Measurements from ENCODE around the gene GDPD3. TPM values are rescaled to one million over a fixed set of nuclear protein-coding genes. Genes with fewer than 3 reads are reported as not detected.

The GDPD3 gene
- total RNA-seq, 2 experiments from 2014 or later: 5.2 to 6.4 TPM

- Mint-ChIP-seq H3K9me3 (no peaks in the 10 kb centered on the region), H3K4me3 (no peak overlapping the region), H3K27me3 (no peaks in the 10 kb centered on the region), H3K36me3 (ENCODE audit: low read depth) (peaks cover 50% of the 10 kb centered on the region), H3K27ac (no peak overlapping the region), H3K4me1 (ENCODE audit: low read depth) (peaks cover 17% of the 10 kb centered on the region)
- peaks cover 0 to 3% of the 10 kb centered on the region in 2 experiments for H3K9me3 ChIP-seq (ENCODE audit: control insufficient read depth in 1 of 2, insufficient read depth in 1 of 2, low read length in 2 of 2)
- no peak overlapping the region for H3K27ac ChIP-seq (ENCODE audit: low read depth in 1 of 2, low read length in 2 of 2)
- intact Hi-C loops (cut with DNase I, micrococcal nuclease): no loop called here
- DNase-seq (no peak), ATAC-seq (ENCODE audit: poor library complexity) (no peak)
- POLR2A ChIA-PET: interaction anchor here (1.0 kb wide), 1 partner anchor 8 kb away, joined by 3 read pairs; no protein-coding TSS in a partner anchor
- TF ChIP-seq, protein P1, sequence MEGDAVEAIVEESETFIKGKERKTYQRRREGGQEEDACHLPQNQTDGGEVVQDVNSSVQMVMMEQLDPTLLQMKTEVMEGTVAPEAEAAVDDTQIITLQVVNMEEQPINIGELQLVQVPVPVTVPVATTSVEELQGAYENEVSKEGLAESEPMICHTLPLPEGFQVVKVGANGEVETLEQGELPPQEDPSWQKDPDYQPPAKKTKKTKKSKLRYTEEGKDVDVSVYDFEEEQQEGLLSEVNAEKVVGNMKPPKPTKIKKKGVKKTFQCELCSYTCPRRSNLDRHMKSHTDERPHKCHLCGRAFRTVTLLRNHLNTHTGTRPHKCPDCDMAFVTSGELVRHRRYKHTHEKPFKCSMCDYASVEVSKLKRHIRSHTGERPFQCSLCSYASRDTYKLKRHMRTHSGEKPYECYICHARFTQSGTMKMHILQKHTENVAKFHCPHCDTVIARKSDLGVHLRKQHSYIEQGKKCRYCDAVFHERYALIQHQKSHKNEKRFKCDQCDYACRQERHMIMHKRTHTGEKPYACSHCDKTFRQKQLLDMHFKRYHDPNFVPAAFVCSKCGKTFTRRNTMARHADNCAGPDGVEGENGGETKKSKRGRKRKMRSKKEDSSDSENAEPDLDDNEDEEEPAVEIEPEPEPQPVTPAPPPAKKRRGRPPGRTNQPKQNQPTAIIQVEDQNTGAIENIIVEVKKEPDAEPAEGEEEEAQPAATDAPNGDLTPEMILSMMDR (IDR thresholded peaks at IDR 0.05): no peak
- CTCF ChIA-PET: no interaction called here
- H3K27me3 ChIP-seq (ENCODE audit: control insufficient read depth in 1 of 2, insufficient read depth in 2 of 2, low read length in 2 of 2): no peaks in the 10 kb centered on the region
- H3K4me1 ChIP-seq (ENCODE audit: insufficient read depth, low read length): peaks cover 13% of the 10 kb centered on the region
- peaks cover 50% of the 10 kb centered on the region for H3K36me3 ChIP-seq (ENCODE audit: insufficient read depth, low read length)
- H3K4me3 ChIP-seq (ENCODE audit: low read length): no peak overlapping the region
Observed at GRCh38 chr16:30085247-30085646, 28.1 kb downstream of the GDPD3 start.

- Histone ChIP-seq H3K4me1 (ENCODE audit: insufficient read depth, low read length) (peaks cover 8% of the 10 kb centered on the region), H3K9me3 (ENCODE audit: control insufficient read depth in 1 of 2, insufficient read depth in 1 of 2, low read length in 2 of 2) (peaks cover 0 to 3% of the 10 kb centered on the region in 2 experiments), H3K36me3 (ENCODE audit: insufficient read depth, low read length) (peaks cover 51% of the 10 kb centered on the region), H3K27ac (ENCODE audit: low read depth in 1 of 2, low read length in 2 of 2) (no peak overlapping the region), H3K4me3 (ENCODE audit: low read length) (no peak overlapping the region), H3K27me3 (ENCODE audit: control insufficient read depth in 1 of 2, insufficient read depth in 2 of 2, low read length in 2 of 2) (no peaks in the 10 kb centered on the region)
- Mint-ChIP-seq H3K36me3 (ENCODE audit: low read depth) (peaks cover 48% of the 10 kb centered on the region), H3K9me3 (no peaks in the 10 kb centered on the region), H3K27ac (no peak overlapping the region), H3K4me3 (no peak overlapping the region), H3K27me3 (no peaks in the 10 kb centered on the region), H3K4me1 (ENCODE audit: low read depth) (peaks cover 12% of the 10 kb centered on the region)
- ATAC-seq (ENCODE audit: poor library complexity) (no peak), DNase-seq (no peak)
- TF ChIP-seq, protein P1 (IDR thresholded peaks at IDR 0.05): no peak
- POLR2A ChIA-PET: interaction anchor here (1.0 kb wide), 1 partner anchor 9 kb away, joined by 3 read pairs; no protein-coding TSS in a partner anchor
- CTCF ChIA-PET: no interaction called here
- intact Hi-C loops (cut with DNase I, micrococcal nuclease): no loop called here
Observed at GRCh38 chr16:30084816-30085159, 28.5 kb downstream of the GDPD3 start.

DNA sequence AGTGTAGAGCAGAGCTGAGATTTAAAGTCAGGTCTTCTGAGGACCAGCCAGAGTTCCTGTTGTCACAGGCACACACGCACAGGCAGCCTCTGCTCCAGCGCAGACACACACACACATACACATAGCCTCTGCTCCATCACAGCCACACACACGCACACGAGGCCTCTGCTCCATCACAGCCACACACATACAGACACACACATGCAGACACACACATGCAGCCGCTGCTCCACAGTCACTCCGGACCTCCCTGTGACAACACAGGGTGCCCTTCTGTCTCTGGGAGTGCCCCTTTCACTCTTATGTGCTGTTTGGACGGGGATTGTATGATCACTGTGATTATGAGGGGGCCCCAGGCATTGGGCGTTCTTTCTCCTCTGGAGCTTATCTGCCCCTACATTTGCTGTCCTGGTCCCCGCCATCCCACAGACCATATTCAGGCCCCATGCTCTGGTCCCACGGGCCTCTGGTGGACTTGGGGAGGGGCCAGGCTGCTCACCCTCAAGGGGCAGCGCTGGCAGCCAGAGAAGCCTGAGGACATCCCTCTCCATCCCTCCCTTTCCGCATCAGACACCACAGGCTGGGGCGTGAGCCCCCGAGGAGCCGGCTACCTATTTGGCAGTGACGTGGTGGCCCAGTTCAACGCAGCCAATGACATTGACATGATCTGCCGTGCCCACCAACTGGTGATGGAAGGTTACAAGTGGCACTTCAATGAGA, 29.1 kb downstream of the GDPD3 start:
- no peaks in the 10 kb centered on the region for H3K27me3 Mint-ChIP-seq
- H3K27me3 ChIP-seq (ENCODE audit: control insufficient read depth in 1 of 2, insufficient read depth in 2 of 2, low read length in 2 of 2): no peaks in the 10 kb centered on the region
- peak; percentile 14 for ATAC-seq (ENCODE audit: poor library complexity)
- H3K4me3 Mint-ChIP-seq: no peak overlapping the region
- TF ChIP-seq, protein P1 (IDR thresholded peaks at IDR 0.05): no peak
- no peak overlapping the region for H3K27ac Mint-ChIP-seq
- no peak for DNase-seq
- intact Hi-C loops (cut with DNase I, micrococcal nuclease): no loop called here
- peaks cover 53% of the 10 kb centered on the region for H3K36me3 Mint-ChIP-seq (ENCODE audit: low read depth)
- CTCF ChIA-PET: no interaction called here
- peaks cover 3% of the 10 kb centered on the region for H3K4me1 ChIP-seq (ENCODE audit: insufficient read depth, low read length)
- H3K36me3 ChIP-seq (ENCODE audit: insufficient read depth, low read length): peaks cover 56% of the 10 kb centered on the region
- H3K9me3 Mint-ChIP-seq: no peaks in the 10 kb centered on the region
- H3K4me3 ChIP-seq (ENCODE audit: low read length): no peak overlapping the region
- H3K4me1 Mint-ChIP-seq (ENCODE audit: low read depth): peaks cover 10% of the 10 kb centered on the region
- peaks cover 0 to 3% of the 10 kb centered on the region in 2 experiments for H3K9me3 ChIP-seq (ENCODE audit: control insufficient read depth in 1 of 2, insufficient read depth in 1 of 2, low read length in 2 of 2)
- POLR2A ChIA-PET: interaction anchor here (1.0 kb wide), 1 partner anchor 9 kb away, joined by 3 read pairs; no protein-coding TSS in a partner anchor
- H3K27ac ChIP-seq (ENCODE audit: low read depth in 1 of 2, low read length in 2 of 2): no peak overlapping the region

Data from CD4-positive, alpha-beta T cell (primary cell).